Left lung (tissue), 10 donors: ENCODE results near the gene FAM98B. TPM values are rescaled to one million over a fixed set of nuclear protein-coding genes. Genes with fewer than 3 reads are reported as not detected.

Experiments
- ATAC-seq: fragments of 200-7000 bp; cut with Tn5 transposase; one replicate; pipeline ENCODE4 v1.9.1; 2020; ENCODE audit warnings: moderate library complexity
- DNase-seq, 4 donors: peaks; one replicate each; pipeline ENCODE4 v3.0.0-alpha.2; 2013 to 2020
- H3K27ac ChIP-seq, 2 donors: fragments of 200-600 bp; sonication (generic) in 1 of 2; one replicate each; pipeline versions ENCODE4 v1.5.0 to v1.8.0; 2020 to 2021
- H3K27me3 ChIP-seq, 2 donors: fragments of 200-600 bp; sonication (generic) in 1 of 2; one replicate each; pipeline versions ENCODE4 v1.5.0 to v1.8.0; 2020 to 2021
- H3K36me3 ChIP-seq, 2 donors: fragments of 200-600 bp; sonication (generic) in 1 of 2; one replicate each; pipeline versions ENCODE4 v1.5.0 to v1.8.0; 2020 to 2021
- H3K4me1 ChIP-seq, 2 donors: fragments of 200-600 bp; one replicate each; pipeline ENCODE4 v1.8.0; 2021
- H3K4me3 ChIP-seq, 2 donors: fragments of 200-600 bp; sonication (generic) in 1 of 2; one replicate each; pipeline versions ENCODE4 v1.5.0 to v1.8.0; 2020 to 2021; ENCODE audit warnings: mild to moderate bottlenecking in 1 of 2
- H3K9me3 ChIP-seq, 2 donors: fragments of 200-600 bp; sonication (generic) in 1 of 2; one replicate each; pipeline versions ENCODE4 v1.5.0 to v1.8.0; 2020 to 2021
- CTCF ChIP-seq, 2 donors: fragments of 200-600 bp; sonication (generic) in 1 of 2; IDR thresholded peaks; one replicate each; pipeline versions ENCODE4 v1.5.0 to v1.8.0; 2021; ENCODE audit warnings: antibody characterized with exemption in 2 of 2
- intact Hi-C, 2 donors: fragments of 100-400 bp; cut with DNase I; formaldehyde crosslinking; loops; one replicate each; pipeline versions ENCODE4 v1.11.2 to v1.14.2; 2022
- polyA plus RNA-seq, 6 donors: library from polyadenylated mRNA; unstranded; fragments of 120-200 nt; gene quantifications; one replicate each; pipeline ENCODE4 v1.2.1, GENCODE V29; 2013; ENCODE audit not compliant: insufficient read length in 6 of 6
- total RNA-seq, 2 donors: library from RNA; stranded (reverse); fragmentation: NEBNext Ultra II Directional; extraction: Animal tissue kit (Norgen Biotek cat#: 25700); gene quantifications; one replicate each; pipeline ENCODE4 v1.2.1, GENCODE V29; 2021
- donor health status: DM: no; HTN: yes; CAD: no.
- donor health status: DM: no; HTN: no; CAD: no.

The FAM98B gene
- total and polyA plus RNA-seq, 8 donors: 16.7 to 65.9 (median 54.3) TPM

- DNase-seq (no peak), ATAC-seq (peak; percentile 39)
- Histone ChIP-seq H3K27ac (no peak overlapping the region), H3K4me1 (no peaks in the 10 kb centered on the region), H3K4me3 (no peak overlapping the region), H3K27me3 (no peaks in the 10 kb centered on the region), H3K36me3 (no peaks in the 10 kb centered on the region), H3K9me3 (no peaks in the 10 kb centered on the region)
- intact Hi-C loops: no loop called here
- no peak for TF ChIP-seq CTCF (IDR thresholded peaks at IDR 0.05)
These were observed 77.6 kb downstream of the FAM98B start for GRCh38 chr15:38531509-38531908.

GRCh38 chr15:38532728-38533127 lies 78.8 kb downstream of the FAM98B start:
- ATAC-seq: no peak
- TF ChIP-seq CTCF (IDR thresholded peaks at IDR 0.05): no peak
- no peak for DNase-seq
- Histone ChIP-seq H3K4me3 (no peak overlapping the region), H3K36me3 (no peaks in the 10 kb centered on the region), H3K9me3 (no peaks in the 10 kb centered on the region), H3K4me1 (no peaks in the 10 kb centered on the region), H3K27me3 (no peaks in the 10 kb centered on the region), H3K27ac (no peak overlapping the region)
- intact Hi-C loops: no loop called here

GRCh38 chr15:38533416-38533915 lies 79.5 kb downstream of the FAM98B start:
- H3K4me1 ChIP-seq: no peaks in the 10 kb centered on the region

GRCh38 chr15:38533926-38534325 lies 80.0 kb downstream of the FAM98B start:
- intact Hi-C loops: no loop called here
- no peak for TF ChIP-seq CTCF (IDR thresholded peaks at IDR 0.05)
- no peak overlapping the region for H3K4me3 ChIP-seq

More at GRCh38 chr15:38533416-38533915, 79.5 kb downstream of the FAM98B start:
- ATAC-seq: no peak
- H3K27ac ChIP-seq: no peak overlapping the region
- no peak overlapping the region for H3K4me3 ChIP-seq
- no peak for DNase-seq
- intact Hi-C loops: no loop called here
- H3K27me3 ChIP-seq: no peaks in the 10 kb centered on the region
- no peaks in the 10 kb centered on the region for H3K9me3 ChIP-seq
- H3K36me3 ChIP-seq: no peaks in the 10 kb centered on the region
- TF ChIP-seq CTCF (IDR thresholded peaks at IDR 0.05): no peak

GRCh38 chr15:38534691-38535090 lies 80.8 kb downstream of the FAM98B start:
- no peaks in the 10 kb centered on the region for H3K36me3 ChIP-seq
- DNase-seq (no peak), ATAC-seq (no peak)
- intact Hi-C loops: no loop called here
- TF ChIP-seq CTCF (IDR thresholded peaks at IDR 0.05): no peak
- no peaks in the 10 kb centered on the region for H3K9me3 ChIP-seq
- no peak overlapping the region for H3K27ac ChIP-seq
- no peaks in the 10 kb centered on the region for H3K27me3 ChIP-seq
- no peaks in the 10 kb centered on the region for H3K4me1 ChIP-seq
- no peak overlapping the region for H3K4me3 ChIP-seq

More at GRCh38 chr15:38533926-38534325, 80.0 kb downstream of the FAM98B start:
- no peak for ATAC-seq
- H3K27ac ChIP-seq: no peak overlapping the region
- no peak for DNase-seq
- H3K4me1 ChIP-seq: no peaks in the 10 kb centered on the region
- no peaks in the 10 kb centered on the region for H3K9me3 ChIP-seq
- H3K27me3 ChIP-seq: no peaks in the 10 kb centered on the region
- no peaks in the 10 kb centered on the region for H3K36me3 ChIP-seq
